ENCODE measurements around the gene ZBTB44.

The ZBTB44 gene

DNA sequence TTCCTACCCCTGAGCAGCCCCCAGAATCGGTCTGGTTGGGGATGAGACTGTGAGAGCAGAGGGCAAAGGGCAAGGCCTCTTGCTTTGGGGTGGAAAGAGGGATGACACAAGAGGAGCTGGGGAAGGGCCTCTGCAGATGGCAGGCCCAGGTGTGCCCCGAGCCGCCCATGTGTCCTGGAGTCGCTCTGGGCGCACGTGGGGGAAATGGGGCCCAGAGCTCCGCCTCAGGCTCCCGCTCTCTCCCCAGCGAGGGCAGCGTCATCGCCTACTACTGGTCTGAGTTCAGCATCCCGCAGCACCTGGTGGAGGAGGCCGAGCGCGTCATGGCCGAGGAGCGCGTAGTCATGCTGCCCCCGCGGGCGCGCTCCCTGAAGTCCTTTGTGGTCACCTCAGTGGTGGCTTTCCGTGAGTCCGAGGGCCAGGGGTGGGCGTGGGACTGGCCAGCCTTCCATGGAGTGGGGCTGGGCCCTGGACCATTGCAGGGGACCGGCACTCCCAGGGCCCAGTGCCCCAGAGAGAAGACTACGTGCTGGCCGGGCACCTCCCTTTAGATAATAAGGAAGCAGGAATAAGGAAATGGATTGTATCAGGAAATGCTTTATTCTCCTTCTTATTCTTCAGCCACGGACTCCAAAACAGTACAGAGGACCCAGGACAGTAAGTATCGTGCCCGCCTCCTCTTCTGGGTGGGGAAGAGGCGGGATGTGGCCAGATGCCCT lies 125.1 kb downstream of the ZBTB44 start:
- TF ChIP-seq, protein P1, sequence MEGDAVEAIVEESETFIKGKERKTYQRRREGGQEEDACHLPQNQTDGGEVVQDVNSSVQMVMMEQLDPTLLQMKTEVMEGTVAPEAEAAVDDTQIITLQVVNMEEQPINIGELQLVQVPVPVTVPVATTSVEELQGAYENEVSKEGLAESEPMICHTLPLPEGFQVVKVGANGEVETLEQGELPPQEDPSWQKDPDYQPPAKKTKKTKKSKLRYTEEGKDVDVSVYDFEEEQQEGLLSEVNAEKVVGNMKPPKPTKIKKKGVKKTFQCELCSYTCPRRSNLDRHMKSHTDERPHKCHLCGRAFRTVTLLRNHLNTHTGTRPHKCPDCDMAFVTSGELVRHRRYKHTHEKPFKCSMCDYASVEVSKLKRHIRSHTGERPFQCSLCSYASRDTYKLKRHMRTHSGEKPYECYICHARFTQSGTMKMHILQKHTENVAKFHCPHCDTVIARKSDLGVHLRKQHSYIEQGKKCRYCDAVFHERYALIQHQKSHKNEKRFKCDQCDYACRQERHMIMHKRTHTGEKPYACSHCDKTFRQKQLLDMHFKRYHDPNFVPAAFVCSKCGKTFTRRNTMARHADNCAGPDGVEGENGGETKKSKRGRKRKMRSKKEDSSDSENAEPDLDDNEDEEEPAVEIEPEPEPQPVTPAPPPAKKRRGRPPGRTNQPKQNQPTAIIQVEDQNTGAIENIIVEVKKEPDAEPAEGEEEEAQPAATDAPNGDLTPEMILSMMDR (IDR thresholded peaks at IDR 0.05; ENCODE audit: insufficient read depth, low read depth, low read length, missing control alignments), result no peak
- H3K4me3 ChIP-seq (ENCODE audit: low read length), result no peak overlapping the region
- DNase-seq (ENCODE audit: low read depth), result no peak

DNA sequence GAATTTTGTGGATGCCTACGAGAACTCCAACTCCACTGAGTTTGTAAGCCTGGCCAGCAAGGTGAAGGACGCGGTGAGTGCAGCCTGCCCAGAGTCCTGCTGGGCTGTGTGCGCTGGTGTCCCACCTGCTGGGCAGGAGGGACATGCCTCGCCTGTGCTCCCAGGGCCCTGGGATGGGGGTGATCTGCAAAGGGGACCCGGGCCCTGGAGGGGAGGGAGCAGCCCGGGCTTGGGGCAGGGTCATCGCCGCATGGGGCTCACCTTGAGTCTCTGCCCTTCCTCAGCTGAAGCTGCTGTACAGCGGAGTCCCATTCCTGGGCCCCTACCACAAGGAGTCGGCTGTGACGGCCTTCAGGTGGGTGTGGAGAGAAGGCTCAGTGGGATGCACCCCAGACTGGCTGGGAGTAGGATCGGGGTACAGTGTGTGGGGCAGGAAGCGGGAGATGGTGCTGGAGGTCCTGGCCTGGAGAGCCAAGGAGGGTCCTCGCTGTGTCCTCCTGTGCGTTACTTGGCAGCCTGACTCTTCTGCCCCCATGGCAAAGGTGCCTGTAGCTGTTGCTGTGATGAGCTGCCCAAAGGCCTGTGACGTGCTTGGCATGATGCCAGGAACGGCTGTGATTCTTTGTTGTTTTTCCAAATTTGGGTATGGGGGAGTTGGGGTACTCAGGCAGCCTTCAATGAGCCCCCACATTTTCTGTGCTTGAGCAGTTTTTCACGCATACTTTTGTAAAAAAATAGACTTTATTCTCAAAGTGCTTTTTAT lies 126.0 kb downstream of the ZBTB44 start:
- TF ChIP-seq, protein P1 (IDR thresholded peaks at IDR 0.05; ENCODE audit: insufficient read depth, low read depth, low read length, missing control alignments), result no peak
- H3K4me3 ChIP-seq (ENCODE audit: low read length), result no peak overlapping the region
- DNase-seq (ENCODE audit: low read depth), result no peak

DNA sequence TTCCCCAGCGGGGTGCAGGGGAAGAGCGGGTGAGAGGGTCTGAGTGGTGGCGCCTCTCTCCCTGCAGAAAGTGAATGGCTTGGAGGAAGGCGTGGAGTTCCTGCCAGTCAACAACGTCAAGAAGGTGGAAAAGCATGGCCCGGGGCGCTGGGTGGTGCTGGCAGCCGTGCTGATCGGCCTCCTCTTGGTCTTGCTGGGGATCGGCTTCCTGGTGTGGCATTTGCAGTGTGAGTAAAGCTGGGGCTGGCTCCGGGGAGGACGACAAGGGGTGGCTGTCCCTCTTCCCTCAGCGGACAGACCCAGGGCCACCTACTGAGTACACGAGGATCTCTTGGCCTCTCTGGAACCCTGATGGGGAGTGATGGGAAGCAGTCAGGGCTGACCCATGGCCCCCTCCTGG lies 126.7 kb downstream of the ZBTB44 start:
- DNase-seq (ENCODE audit: low read depth), result no peak
- TF ChIP-seq, protein P1 (IDR thresholded peaks at IDR 0.05; ENCODE audit: insufficient read depth, low read depth, low read length, missing control alignments), result no peak
- H3K4me3 ChIP-seq (ENCODE audit: low read length), result no peak overlapping the region

DNA sequence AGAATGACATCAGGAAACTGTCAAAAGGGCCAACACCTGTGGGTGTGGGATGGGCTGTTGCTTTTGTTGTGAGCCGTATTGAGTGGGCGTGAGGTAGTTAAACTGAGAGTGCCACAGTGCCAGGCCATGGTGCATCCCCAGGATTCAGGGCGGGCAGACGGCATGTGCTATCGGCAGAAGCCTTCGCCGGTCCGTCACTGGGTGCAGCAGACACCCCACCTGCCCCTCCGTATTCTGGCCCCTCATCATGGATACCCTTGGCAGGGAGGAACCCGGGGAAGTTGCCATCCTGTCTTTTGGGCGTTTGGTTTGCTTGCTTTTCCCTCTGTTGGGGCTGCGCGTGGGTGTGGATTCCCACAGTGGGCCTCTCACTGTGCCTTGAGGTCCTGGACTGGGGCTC lies 127.6 kb downstream of the ZBTB44 start:
- TF ChIP-seq, protein P1 (IDR thresholded peaks at IDR 0.05; ENCODE audit: insufficient read depth, low read depth, low read length, missing control alignments), result no peak
- DNase-seq (ENCODE audit: low read depth), result no peak
- H3K4me3 ChIP-seq (ENCODE audit: low read length), result no peak overlapping the region

DNA sequence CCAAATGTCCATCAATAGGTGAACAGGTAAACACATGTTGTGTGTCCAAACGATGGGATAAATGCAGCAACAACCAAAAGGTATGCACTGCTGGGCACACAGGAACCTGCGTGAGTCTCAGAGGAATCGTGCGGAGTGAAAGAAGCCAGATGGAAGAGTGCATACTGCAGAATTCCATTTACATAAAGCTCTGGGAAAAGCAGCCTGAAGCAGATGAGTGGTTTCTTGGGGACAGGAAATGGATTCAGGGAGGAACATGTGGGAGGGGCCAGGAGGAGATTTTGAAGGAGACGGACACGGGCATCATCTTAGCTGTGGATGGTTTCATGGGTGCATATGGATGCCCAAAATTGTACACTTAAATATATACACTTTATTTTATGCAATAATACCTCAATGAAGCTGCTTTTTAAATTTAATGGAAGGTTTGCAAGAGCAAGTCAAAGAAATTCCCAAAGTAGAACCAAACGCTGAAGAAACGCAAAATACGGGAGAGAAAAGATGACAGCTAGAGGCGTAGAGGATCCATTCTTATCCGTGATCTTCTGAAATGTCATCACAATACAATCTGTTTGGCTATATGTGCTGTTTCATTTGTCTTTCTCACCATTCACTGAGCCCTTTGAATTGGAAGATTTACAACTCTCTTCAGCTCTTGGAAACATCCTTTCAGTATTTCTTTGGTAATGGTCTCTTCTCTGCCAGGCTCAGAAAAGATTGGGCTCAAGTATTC lies 130.7 kb downstream of the ZBTB44 start:
- TF ChIP-seq, protein P1 (IDR thresholded peaks at IDR 0.05; ENCODE audit: insufficient read depth, low read depth, low read length, missing control alignments), result no peak
- DNase-seq (ENCODE audit: low read depth), result no peak
- H3K4me3 ChIP-seq (ENCODE audit: low read length), result no peak overlapping the region

DNA sequence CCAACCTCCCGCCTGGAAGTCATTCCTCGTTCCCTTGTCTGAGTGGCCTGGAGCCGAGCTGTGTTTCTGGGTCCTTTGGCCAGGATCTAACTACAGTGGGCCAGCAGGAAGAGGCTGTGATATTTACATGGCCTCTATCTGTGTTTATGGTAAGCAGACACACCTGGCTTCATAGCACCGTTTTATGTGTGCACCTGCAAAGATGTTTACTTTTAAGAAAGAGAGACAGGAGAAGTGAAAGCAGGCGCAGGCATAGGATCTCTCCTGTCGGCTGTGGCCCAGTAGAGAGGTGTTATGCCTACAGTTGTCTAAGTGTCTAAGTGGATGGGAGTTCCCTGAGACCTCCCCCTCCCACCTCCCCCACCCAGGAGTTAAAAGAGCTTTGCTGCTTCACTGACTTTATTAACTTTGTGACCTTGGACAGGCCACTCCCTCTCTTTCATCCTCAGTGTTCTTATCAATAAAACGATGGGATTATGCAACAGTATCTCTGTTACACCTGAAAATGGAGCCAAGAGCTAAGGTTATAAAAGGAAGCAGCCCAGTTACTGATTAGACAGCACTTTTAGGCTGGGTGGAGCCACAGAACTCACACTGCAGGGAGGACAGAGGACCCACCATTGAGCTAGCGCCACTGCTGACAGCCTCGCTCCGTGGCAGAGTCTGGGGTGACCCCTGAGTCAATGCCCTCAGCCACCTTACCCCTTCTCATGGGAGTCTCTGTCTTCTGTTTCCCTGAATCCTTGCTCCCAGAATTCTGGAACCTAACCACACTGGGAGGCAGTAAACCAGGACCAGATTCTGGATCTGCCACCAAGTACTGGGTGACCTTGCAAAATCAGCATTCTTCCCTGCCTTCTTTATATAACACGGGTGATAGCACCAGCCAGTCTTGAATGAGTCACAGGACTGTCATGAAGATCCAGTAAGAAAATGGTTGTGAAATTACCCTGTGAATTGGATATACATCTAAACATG lies 133.1 kb downstream of the ZBTB44 start:
- no peak overlapping the region for H3K4me3 ChIP-seq (ENCODE audit: low read length)

More for the DNA sequence above, 133.1 kb downstream of the ZBTB44 start:
- DNase-seq (ENCODE audit: low read depth), result peak; percentile 91
- TF ChIP-seq, protein P1 (IDR thresholded peaks at IDR 0.05; ENCODE audit: insufficient read depth, low read depth, low read length, missing control alignments), result no peak

Data from epithelial cell of esophagus (primary cell).